ENCODE data around the gene TMOD2. TPM values are rescaled to one million over a fixed set of nuclear protein-coding genes. Genes with fewer than 3 reads are reported as not detected.

The TMOD2 gene
- total and polyA plus RNA-seq, 2 experiments from 2014 or later: 3.0 to 5.9 TPM

DNA sequence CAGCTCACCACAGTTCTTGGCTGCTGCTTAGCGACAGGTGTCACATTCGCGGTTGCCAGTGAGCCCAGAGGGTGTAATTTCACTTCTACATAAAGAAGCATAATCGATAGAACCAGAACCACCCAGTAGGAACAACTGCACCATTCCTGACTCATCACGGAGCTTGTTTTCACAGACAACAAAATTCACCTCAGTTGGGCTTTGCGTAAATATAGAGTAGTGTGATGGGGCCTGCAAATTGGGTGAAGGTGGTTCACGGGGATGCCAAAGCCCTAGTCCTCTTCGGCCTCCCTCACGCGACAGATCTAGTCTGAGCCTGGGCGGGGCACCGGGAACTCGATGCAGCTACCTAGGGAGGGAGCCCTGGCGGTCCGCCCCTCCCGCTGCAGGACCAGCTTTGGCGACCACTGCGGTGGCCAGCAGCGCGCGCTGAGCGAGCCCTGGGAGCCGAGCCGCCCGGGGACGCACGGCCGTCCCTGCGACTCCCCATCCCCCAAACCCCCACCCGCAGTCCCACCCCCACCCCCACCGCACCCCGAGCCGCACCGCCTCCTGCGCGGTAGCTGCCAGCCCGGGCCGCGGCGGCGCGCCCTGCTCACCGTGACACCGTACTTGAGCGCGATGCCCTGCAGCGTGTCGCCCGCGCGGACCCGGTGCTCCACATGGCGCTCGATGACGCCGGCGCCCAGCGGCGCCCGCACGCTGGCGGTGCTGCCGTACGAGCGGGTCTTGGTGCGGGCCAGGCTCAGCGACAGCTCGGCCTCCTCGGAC lies 14.5 kb upstream of the TMOD2 start:
- Mint-ChIP-seq H3K27me3 (ENCODE audit: insufficient read depth, low read depth, poor library complexity) (peaks cover 22% of the 10 kb centered on the region), H3K36me3 (ENCODE audit: low read depth) (no peaks in the 10 kb centered on the region; the same call in 2 of the 3 replicates), H3K27ac (no peak overlapping the region), H3K4me3 (peak overlapping the region; percentile 75), H3K9me3 (no peaks in the 10 kb centered on the region; the same call in 2 of the 3 replicates), H3K4me1 (peaks cover 15% of the 10 kb centered on the region)
- TF ChIP-seq EZH2 (IDR thresholded peaks at IDR 0.05; ENCODE audit: low read depth, unreplicated experiment): peak; percentile 32
- TF ChIP-seq ZNF331 (CRISPR knock-in tag; IDR thresholded peaks at IDR 0.05; ENCODE audit: low read depth): no peak
- TF ChIP-seq CREB1 (CRISPR knock-in tag; IDR thresholded peaks at IDR 0.05; ENCODE audit: low read depth): peak; percentile 14; the same call in 1 of the 2 replicates
- Histone ChIP-seq H3K4me1 (ENCODE audit: insufficient read depth) (peaks cover 8% of the 10 kb centered on the region), H3K4me2 (peak overlapping the region; percentile 88), H3K9me2 (ENCODE audit: insufficient read depth) (no peaks in the 10 kb centered on the region), H3K79me2 (replicated peaks; ENCODE audit: insufficient read depth) (no peaks in the 10 kb centered on the region), H3K27ac (ENCODE audit: low read depth) (no peak overlapping the region), H3K4me3 (peak overlapping the region; percentile 65), H3K27me3 (ENCODE audit: insufficient read depth) (peaks cover 42% of the 10 kb centered on the region), H2AFZ (peak overlapping the region; percentile 90), H3K36me3 (ENCODE audit: insufficient read depth) (no peaks in the 10 kb centered on the region), H3F3A (replicated peaks; ENCODE audit: low read depth) (no peaks in the 10 kb centered on the region), H4K20me1 (replicated peaks; ENCODE audit: insufficient read depth) (no peaks in the 10 kb centered on the region)
- peak; percentile 70 for DNase-seq (ENCODE audit: low spot score)
- peak; percentile 77 for ATAC-seq

DNA sequence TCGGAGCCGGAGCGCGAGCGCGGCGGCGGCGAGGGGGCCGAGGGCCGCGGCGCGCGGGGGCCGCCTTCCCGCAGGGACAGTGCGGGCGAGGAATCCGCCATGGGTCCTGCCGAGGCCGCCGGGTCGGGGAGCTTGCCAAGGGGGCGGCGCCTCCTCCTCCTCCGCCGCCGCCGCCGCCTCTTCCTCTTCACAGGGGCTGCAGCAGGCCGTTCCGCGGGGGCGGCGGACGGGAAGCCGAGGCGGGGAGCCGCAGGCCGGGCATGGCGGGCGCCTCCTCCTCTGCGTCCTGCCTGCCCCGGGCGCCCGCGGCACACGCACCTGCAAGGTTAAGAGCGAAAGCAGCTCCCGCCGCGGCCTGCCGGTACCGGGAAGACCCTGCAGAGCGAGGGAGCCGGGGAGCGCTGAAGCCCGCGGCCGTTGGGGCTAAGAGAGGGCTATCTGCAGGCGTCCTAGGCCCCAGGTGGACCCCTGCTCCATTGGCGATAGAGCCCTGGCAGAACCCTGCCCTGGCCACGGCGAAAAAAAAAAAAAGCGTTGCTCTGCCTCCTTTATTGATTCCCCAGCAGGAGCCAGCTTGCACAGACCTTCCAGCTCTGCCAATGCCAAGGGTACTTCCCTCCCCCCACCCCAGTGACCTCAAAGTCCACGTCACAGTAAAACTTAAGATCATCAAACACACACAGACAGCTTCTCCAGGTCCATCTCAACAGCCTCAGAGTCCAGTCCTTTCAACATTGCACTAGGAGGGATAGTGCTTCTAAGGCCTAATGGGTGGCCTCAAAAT lies 13.7 kb upstream of the TMOD2 start, which contains the start of gene LYSMD2:
Gene LYSMD2 (minus strand): TSS at position 134 of the 784 bp plus-strand sequence. CDS start 33 bp downstream, at position 101.
- peak within 1 kb of the TSS; percentile 90 for H2AFZ ChIP-seq
- peaks cover 42% of the 10 kb centered on the region for H3K27me3 ChIP-seq (ENCODE audit: insufficient read depth)
- Mint-ChIP-seq H3K9me3 (no peaks in the 10 kb centered on the region; the same call in 2 of the 3 replicates), H3K36me3 (ENCODE audit: low read depth) (no peaks in the 10 kb centered on the region; the same call in 2 of the 3 replicates), H3K4me1 (peaks cover 12% of the 10 kb centered on the region), H3K4me3 (peak within 1 kb of the TSS; percentile 75), H3K27me3 (ENCODE audit: insufficient read depth, low read depth, poor library complexity) (peaks cover 22% of the 10 kb centered on the region), H3K27ac (no peak within 1 kb of the TSS)
- no peaks in the 10 kb centered on the region for H3K36me3 ChIP-seq (ENCODE audit: insufficient read depth)
- peak within 1 kb of the TSS; percentile 65 for H3K4me3 ChIP-seq
- H3K4me2 ChIP-seq: peak within 1 kb of the TSS; percentile 88
- no peaks in the 10 kb centered on the region for H3K79me2 ChIP-seq (replicated peaks; ENCODE audit: insufficient read depth)
- no peak within 1 kb of the TSS for H3K27ac ChIP-seq (ENCODE audit: low read depth)
- H3K9me2 ChIP-seq (ENCODE audit: insufficient read depth): no peaks in the 10 kb centered on the region
- H4K20me1 ChIP-seq (replicated peaks; ENCODE audit: insufficient read depth): no peaks in the 10 kb centered on the region
- H3F3A ChIP-seq (replicated peaks; ENCODE audit: low read depth): no peaks in the 10 kb centered on the region
- TF ChIP-seq, protein P1, sequence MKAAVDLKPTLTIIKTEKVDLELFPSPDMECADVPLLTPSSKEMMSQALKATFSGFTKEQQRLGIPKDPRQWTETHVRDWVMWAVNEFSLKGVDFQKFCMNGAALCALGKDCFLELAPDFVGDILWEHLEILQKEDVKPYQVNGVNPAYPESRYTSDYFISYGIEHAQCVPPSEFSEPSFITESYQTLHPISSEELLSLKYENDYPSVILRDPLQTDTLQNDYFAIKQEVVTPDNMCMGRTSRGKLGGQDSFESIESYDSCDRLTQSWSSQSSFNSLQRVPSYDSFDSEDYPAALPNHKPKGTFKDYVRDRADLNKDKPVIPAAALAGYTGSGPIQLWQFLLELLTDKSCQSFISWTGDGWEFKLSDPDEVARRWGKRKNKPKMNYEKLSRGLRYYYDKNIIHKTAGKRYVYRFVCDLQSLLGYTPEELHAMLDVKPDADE (IDR thresholded peaks at IDR 0.05): no peak
- TF ChIP-seq NANOG (IDR thresholded peaks at IDR 0.05; ENCODE audit: borderline replicate concordance) (no peak), JUNB (IDR thresholded peaks at IDR 0.05; ENCODE audit: unreplicated experiment) (no peak), STAT1 (IDR thresholded peaks at IDR 0.05; ENCODE audit: unreplicated experiment) (no peak)
- TF ChIP-seq, protein P2, sequence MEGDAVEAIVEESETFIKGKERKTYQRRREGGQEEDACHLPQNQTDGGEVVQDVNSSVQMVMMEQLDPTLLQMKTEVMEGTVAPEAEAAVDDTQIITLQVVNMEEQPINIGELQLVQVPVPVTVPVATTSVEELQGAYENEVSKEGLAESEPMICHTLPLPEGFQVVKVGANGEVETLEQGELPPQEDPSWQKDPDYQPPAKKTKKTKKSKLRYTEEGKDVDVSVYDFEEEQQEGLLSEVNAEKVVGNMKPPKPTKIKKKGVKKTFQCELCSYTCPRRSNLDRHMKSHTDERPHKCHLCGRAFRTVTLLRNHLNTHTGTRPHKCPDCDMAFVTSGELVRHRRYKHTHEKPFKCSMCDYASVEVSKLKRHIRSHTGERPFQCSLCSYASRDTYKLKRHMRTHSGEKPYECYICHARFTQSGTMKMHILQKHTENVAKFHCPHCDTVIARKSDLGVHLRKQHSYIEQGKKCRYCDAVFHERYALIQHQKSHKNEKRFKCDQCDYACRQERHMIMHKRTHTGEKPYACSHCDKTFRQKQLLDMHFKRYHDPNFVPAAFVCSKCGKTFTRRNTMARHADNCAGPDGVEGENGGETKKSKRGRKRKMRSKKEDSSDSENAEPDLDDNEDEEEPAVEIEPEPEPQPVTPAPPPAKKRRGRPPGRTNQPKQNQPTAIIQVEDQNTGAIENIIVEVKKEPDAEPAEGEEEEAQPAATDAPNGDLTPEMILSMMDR (conservative IDR thresholded peaks at IDR 0.05; ENCODE audit: low read depth in 2 of 2): no peak
- TF ChIP-seq, protein P3, sequence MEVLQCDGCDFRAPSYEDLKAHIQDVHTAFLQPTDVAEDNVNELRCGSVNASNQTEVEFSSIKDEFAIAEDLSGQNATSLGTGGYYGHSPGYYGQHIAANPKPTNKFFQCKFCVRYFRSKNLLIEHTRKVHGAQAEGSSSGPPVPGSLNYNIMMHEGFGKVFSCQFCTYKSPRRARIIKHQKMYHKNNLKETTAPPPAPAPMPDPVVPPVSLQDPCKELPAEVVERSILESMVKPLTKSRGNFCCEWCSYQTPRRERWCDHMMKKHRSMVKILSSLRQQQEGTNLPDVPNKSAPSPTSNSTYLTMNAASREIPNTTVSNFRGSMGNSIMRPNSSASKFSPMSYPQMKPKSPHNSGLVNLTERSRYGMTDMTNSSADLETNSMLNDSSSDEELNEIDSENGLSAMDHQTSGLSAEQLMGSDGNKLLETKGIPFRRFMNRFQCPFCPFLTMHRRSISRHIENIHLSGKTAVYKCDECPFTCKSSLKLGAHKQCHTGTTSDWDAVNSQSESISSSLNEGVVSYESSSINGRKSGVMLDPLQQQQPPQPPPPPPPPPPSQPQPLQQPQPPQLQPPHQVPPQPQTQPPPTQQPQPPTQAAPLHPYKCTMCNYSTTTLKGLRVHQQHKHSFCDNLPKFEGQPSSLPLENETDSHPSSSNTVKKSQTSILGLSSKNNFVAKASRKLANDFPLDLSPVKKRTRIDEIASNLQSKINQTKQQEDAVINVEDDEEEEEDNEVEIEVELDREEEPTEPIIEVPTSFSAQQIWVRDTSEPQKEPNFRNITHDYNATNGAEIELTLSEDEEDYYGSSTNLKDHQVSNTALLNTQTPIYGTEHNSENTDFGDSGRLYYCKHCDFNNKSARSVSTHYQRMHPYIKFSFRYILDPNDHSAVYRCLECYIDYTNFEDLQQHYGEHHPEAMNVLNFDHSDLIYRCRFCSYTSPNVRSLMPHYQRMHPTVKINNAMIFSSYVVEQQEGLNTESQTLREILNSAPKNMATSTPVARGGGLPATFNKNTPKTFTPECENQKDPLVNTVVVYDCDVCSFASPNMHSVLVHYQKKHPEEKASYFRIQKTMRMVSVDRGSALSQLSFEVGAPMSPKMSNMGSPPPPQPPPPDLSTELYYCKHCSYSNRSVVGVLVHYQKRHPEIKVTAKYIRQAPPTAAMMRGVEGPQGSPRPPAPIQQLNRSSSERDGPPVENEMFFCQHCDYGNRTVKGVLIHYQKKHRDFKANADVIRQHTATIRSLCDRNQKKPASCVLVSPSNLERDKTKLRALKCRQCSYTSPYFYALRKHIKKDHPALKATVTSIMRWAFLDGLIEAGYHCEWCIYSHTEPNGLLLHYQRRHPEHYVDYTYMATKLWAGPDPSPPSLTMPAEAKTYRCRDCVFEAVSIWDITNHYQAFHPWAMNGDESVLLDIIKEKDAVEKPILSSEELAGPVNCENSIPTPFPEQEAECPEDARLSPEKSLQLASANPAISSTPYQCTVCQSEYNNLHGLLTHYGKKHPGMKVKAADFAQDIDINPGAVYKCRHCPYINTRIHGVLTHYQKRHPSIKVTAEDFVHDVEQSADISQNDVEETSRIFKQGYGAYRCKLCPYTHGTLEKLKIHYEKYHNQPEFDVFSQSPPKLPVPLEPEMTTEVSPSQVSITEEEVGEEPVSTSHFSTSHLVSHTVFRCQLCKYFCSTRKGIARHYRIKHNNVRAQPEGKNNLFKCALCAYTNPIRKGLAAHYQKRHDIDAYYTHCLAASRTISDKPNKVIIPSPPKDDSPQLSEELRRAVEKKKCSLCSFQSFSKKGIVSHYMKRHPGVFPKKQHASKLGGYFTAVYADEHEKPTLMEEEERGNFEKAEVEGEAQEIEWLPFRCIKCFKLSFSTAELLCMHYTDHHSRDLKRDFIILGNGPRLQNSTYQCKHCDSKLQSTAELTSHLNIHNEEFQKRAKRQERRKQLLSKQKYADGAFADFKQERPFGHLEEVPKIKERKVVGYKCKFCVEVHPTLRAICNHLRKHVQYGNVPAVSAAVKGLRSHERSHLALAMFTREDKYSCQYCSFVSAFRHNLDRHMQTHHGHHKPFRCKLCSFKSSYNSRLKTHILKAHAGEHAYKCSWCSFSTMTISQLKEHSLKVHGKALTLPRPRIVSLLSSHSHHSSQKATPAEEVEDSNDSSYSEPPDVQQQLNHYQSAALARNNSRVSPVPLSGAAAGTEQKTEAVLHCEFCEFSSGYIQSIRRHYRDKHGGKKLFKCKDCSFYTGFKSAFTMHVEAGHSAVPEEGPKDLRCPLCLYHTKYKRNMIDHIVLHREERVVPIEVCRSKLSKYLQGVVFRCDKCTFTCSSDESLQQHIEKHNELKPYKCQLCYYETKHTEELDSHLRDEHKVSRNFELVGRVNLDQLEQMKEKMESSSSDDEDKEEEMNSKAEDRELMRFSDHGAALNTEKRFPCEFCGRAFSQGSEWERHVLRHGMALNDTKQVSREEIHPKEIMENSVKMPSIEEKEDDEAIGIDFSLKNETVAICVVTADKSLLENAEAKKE (CRISPR knock-in tag; IDR thresholded peaks at IDR 0.05): no peak
- DNase-seq (ENCODE audit: low spot score) (peak; percentile 69), ATAC-seq (peak; percentile 70)
- H3K4me1 ChIP-seq (ENCODE audit: insufficient read depth): peaks cover 8% of the 10 kb centered on the region
